ENCODE results near the gene PITX1. TPM values are rescaled to one million over a fixed set of nuclear protein-coding genes. Genes with fewer than 3 reads are reported as not detected.
A peak's percentile ranks its signal among the peaks of the same experiment; 100 is the strongest.
"Not testable (repeated sequence)": the region's sequence is repeated elsewhere in the genome, so short reads cannot be mapped to it uniquely, and the experiment has no call there.

PITX1 gene
- 0.42 and 6.0 TPM in 2 replicates for total RNA-seq
- polyA plus RNA-seq = 0.48 and 0.65 TPM in 2 replicates
- 0.34 TPM in 2 replicates for polyA plus RNA-seq (2011; cell fraction: cytosol; rRNA removed)
- polyA plus RNA-seq (2011; cell fraction: nucleus; rRNA removed) = 0.14 and 0.24 TPM in 2 replicates
- polyA plus RNA-seq (2012) = 0.08 TPM in 1 of 2 replicates, not detected in the other
- polyA minus RNA-seq = 0.90 and 2.1 TPM in 2 replicates
- polyA minus RNA-seq (2011; cell fraction: cytosol; rRNA and poly(A)+ RNA removed) = 76.4 TPM
- 0.53 and 0.77 TPM in 2 replicates for polyA minus RNA-seq (2011; cell fraction: nucleus; rRNA and poly(A)+ RNA removed)
- Bru-seq, nascent RNA = percentile 28 among the genes with signal in this experiment
- BruChase-seq, experiment 1, labeled RNA remaining after a 6-hour chase = not detected
- not detected for BruChase-seq, experiment 2, labeled RNA remaining after a 2-hour chase
- long read RNA-seq = 0 reads

- dilution Hi-C loops (cut with MboI; ENCODE audit: extremely low pct_ligation_motif_present, low sequenced_read_pairs) (no loop called here), intact Hi-C loops (cut with micrococcal nuclease) (loop anchor here (5.0 kb wide), 1 partner anchor 298 kb away; no protein-coding TSS in a partner anchor)
- H3K4me3 ChIP-seq (replicated peaks in 1 of 3; ENCODE audit: insufficient read depth in 1 of 3, low read depth in 1 of 3, low read length in 3 of 3) = peak within 1 kb of the TSS in 1 of 3 experiments; percentile 25
- H2AFZ ChIP-seq (ENCODE audit: low read depth, low read length) = no peak within 1 kb of the TSS
- H3K79me2 ChIP-seq (ENCODE audit: control insufficient read depth, insufficient read depth, low read length) = no peaks in the 10 kb centered on the region
- no TSS peak for BruUV-seq (replicated peaks)
- H4K20me1 ChIP-seq (replicated peaks; ENCODE audit: control insufficient read depth, extremely low read depth, insufficient read depth, low read length) = no peaks in the 10 kb centered on the region
- H3K4me1 ChIP-seq (ENCODE audit: control insufficient read depth, extremely low read depth, insufficient read depth, low read length) = peaks cover 5% of the 10 kb centered on the region
- no peak within 1 kb of the TSS for H3K27ac ChIP-seq (ENCODE audit: insufficient read depth, low read depth, low read length)
- no peaks in the 10 kb centered on the region for H3K9me3 ChIP-seq (replicated peaks; ENCODE audit: control insufficient read depth, insufficient read depth, low read length)
- H3K36me3 ChIP-seq (ENCODE audit: control insufficient read depth in 2 of 2, extremely low read depth in 1 of 2, insufficient read depth in 2 of 2, low read length in 2 of 2) = no peaks in the 10 kb centered on the region
- FAIRE-seq = no peak
- DNase-seq (ENCODE audit: low read depth, low spot score) = no peak
- POLR2A ChIA-PET = no interaction called here
- no peaks in the 10 kb centered on the region for H3K9me1 ChIP-seq (replicated peaks; ENCODE audit: control insufficient read depth, extremely low read depth, insufficient read depth, low read length)
- H3K4me2 ChIP-seq (ENCODE audit: insufficient read depth, low read length) = no peak within 1 kb of the TSS
- peaks cover 85 to 95% of the 10 kb centered on the region in 2 experiments for H3K27me3 ChIP-seq (ENCODE audit: control insufficient read depth in 2 of 2, insufficient read depth in 2 of 2, low read length in 2 of 2)
- CTCF ChIA-PET = interaction anchor here (1.1 to 1.8 kb wide), 2 partner anchors 299 to 392 kb away, joined by 3 to 4 read pairs; no protein-coding TSS in a partner anchor
- peak; percentile 1 for TF ChIP-seq EZH2 (IDR thresholded peaks at IDR 0.05; ENCODE audit: borderline replicate concordance, low read depth, low read length, severe bottlenecking)
- TF ChIP-seq FOS (IDR thresholded peaks at IDR 0.05; ENCODE audit: borderline replicate concordance, insufficient read depth, low read length) = no peak
- no peak within 1 kb of the TSS for H3K9ac ChIP-seq (replicated peaks; ENCODE audit: extremely low read depth, insufficient read depth, low read length)
Measured at GRCh38 chr5:135033901-135034235, at the start of gene PITX1. TSS of gene PITX1 (minus strand) at chr5:135034228. CDS start at chr5:135033881, 347 bp downstream.

DNA sequence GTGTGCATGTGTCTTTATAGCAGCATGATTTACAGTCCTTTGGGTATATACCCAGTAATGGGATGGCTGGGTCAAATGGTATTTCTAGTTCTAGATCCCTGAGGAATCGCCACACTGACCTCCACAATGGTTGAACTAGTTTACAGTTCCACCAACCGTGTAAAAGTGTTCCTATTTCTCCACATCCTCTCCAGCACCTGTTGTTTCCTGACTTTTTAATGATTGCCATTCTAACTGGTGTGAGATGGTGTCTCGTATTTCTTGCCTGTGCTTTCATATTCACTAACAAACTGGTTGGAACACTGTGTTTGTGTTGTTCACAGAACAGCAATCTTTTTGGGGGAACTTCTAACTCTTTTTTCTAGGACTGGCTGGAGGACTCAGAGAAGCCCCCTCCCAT lies 49.3 kb upstream of the PITX1 start:
- POLR2A ChIA-PET; H3K9me3 ChIP-seq (replicated peaks; ENCODE audit: control insufficient read depth, insufficient read depth, low read length); intact Hi-C loops (cut with micrococcal nuclease); DNase-seq (ENCODE audit: low read depth, low spot score); H3K4me1 ChIP-seq (ENCODE audit: control insufficient read depth, extremely low read depth, insufficient read depth, low read length); H2AFZ ChIP-seq (ENCODE audit: low read depth, low read length); H3K27me3 ChIP-seq (ENCODE audit: control insufficient read depth in 2 of 2, insufficient read depth in 2 of 2, low read length in 2 of 2); CTCF ChIA-PET; H3K9me1 ChIP-seq (replicated peaks; ENCODE audit: control insufficient read depth, extremely low read depth, insufficient read depth, low read length); H4K20me1 ChIP-seq (replicated peaks; ENCODE audit: control insufficient read depth, extremely low read depth, insufficient read depth, low read length); FAIRE-seq; H3K4me2 ChIP-seq (ENCODE audit: insufficient read depth, low read length); dilution Hi-C loops (cut with MboI; ENCODE audit: extremely low pct_ligation_motif_present, low sequenced_read_pairs); H3K9ac ChIP-seq (replicated peaks; ENCODE audit: extremely low read depth, insufficient read depth, low read length); H3K79me2 ChIP-seq (ENCODE audit: control insufficient read depth, insufficient read depth, low read length); BruUV-seq (replicated peaks); H3K27ac ChIP-seq (ENCODE audit: insufficient read depth, low read depth, low read length); H3K4me3 ChIP-seq (replicated peaks in 1 of 3; ENCODE audit: insufficient read depth in 1 of 3, low read depth in 1 of 3, low read length in 3 of 3); H3K36me3 ChIP-seq (ENCODE audit: control insufficient read depth in 2 of 2, extremely low read depth in 1 of 2, insufficient read depth in 2 of 2, low read length in 2 of 2): not testable (repeated sequence)
